ENCODE measurements around the gene MAML3.

GRCh38 chr4:140053185-140053584, 100.8 kb downstream of the MAML3 start:
- TF ChIP-seq POLR2A (IDR thresholded peaks at IDR 0.05; ENCODE audit: extremely low read depth, insufficient read length) (no peak), CTCF (IDR thresholded peaks at IDR 0.05; ENCODE audit: low read depth, low read length) (no peak), MAX (IDR thresholded peaks at IDR 0.05; ENCODE audit: low read depth, low read length) (no peak), MYC (IDR thresholded peaks at IDR 0.05; ENCODE audit: low read depth, low read length) (no peak)

All from NB4 (cell line).